H1 (cell line): Measurements from ENCODE around the gene NME7. TPM values are rescaled to one million over a fixed set of nuclear protein-coding genes. Genes with fewer than 3 reads are reported as not detected.

ENCODE experiments used
- CTCF ChIA-PET: fragments of 300-600 bp; sonication (Branson Sonifier 250); formaldehyde crosslinking; loops from one replicate; lab custom pipeline; 2021; ENCODE audit not compliant: partially characterized antibody; lab: Charles Lee
- POLR2A ChIA-PET: fragments of 300-600 bp; sonication (Branson Sonifier 250); formaldehyde crosslinking; loops from one replicate; lab custom pipeline; 2021; ENCODE audit warnings: inconsistent platforms; ENCODE audit not compliant: partially characterized antibody; lab: Charles Lee
- DNase-seq, 2 experiments: peaks; one replicate each; pipeline versions ENCODE4 v3.0.0 to v3.0.0-alpha.2; 2010 to 2022; ENCODE audit warnings: low spot score in 2 of 2, low read depth in 1 of 2, mixed read lengths in 1 of 2
- FAIRE-seq: peaks from 2 replicates; lab custom pipeline; 2011; peaks lifted over from hg19 to GRCh38; lab: Jason Lieb, UNC
- H2AFZ ChIP-seq: 2 replicates; pipeline ENCODE4 v1.8.1; 2012; ENCODE audit warnings: low read length, inconsistent platforms
- H2AK5ac ChIP-seq: 2 replicates; pipeline ENCODE4 v1.6.1; 2013; ENCODE audit warnings: low read depth, low read length
- H2BK120ac ChIP-seq: replicated peaks from 2 replicates; pipeline ENCODE3; 2013; ENCODE audit warnings: low read depth, low read length, inconsistent platforms
- H2BK12ac ChIP-seq: 2 replicates; pipeline ENCODE4 v1.6.1; 2013; ENCODE audit warnings: low read depth, low read length
- H2BK15ac ChIP-seq: 2 replicates; pipeline ENCODE4 v1.6.1; 2013; ENCODE audit warnings: low read length
- H2BK20ac ChIP-seq: 2 replicates; pipeline ENCODE4 v1.6.1; 2013; ENCODE audit warnings: low read length
- H2BK5ac ChIP-seq: 2 replicates; pipeline ENCODE4 v1.6.1; 2013; ENCODE audit warnings: low read depth, low read length
- H3K14ac ChIP-seq: 2 replicates; pipeline ENCODE4 v1.6.1; 2013; ENCODE audit warnings: inconsistent platforms; ENCODE audit not compliant: insufficient read length
- H3K18ac ChIP-seq: 2 replicates; pipeline ENCODE4 v1.6.1; 2013; ENCODE audit warnings: low read length; ENCODE audit errors: extremely low read depth
- H3K23ac ChIP-seq: 2 replicates; pipeline ENCODE4 v1.6.1; 2013; ENCODE audit warnings: inconsistent platforms; ENCODE audit not compliant: insufficient read length
- H3K23me2 ChIP-seq: 2 replicates; pipeline ENCODE4 v1.6.1; 2013; ENCODE audit warnings: low read depth, low read length
- H3K27ac ChIP-seq: 2 replicates; pipeline ENCODE4 v1.6.1; 2011; ENCODE audit warnings: low read depth, low read length, inconsistent platforms
- H3K27me3 ChIP-seq, 4 experiments: replicated peaks in 1 of 4; 1 replicate in 1 of 4; 2 replicates in 3 of 4; pipeline versions ENCODE4 v1.6.1 to v1.8.1; 2011 to 2013; ENCODE audit warnings: low read length in 3 of 4, mild to moderate bottlenecking in 3 of 4, inconsistent platforms in 2 of 4, mixed read lengths in 2 of 4, moderate library complexity in 1 of 4; ENCODE audit not compliant: control insufficient read depth in 3 of 4, insufficient read depth in 3 of 4; ENCODE audit errors: extremely low read depth in 1 of 4
- H3K36me3 ChIP-seq, 4 experiments: 2 replicates each; pipeline versions ENCODE4 v1.6.1 to v1.8.1; 2011 to 2013; ENCODE audit warnings: mild to moderate bottlenecking in 4 of 4, low read length in 3 of 4, moderate library complexity in 2 of 4, control low read depth in 1 of 4, inconsistent platforms in 1 of 4; ENCODE audit not compliant: insufficient read depth in 4 of 4, control insufficient read depth in 2 of 4
- H3K4ac ChIP-seq: replicated peaks from 2 replicates; pipeline ENCODE3; 2013; ENCODE audit warnings: low read length, low read depth, mixed read lengths, inconsistent platforms; ENCODE audit not compliant: insufficient read length
- H3K4me1 ChIP-seq, 4 experiments: replicated peaks in 1 of 4; 1 replicate in 1 of 4; 2 replicates in 3 of 4; pipeline versions ENCODE4 v1.6.1 to v1.8.1; 2011 to 2013; ENCODE audit warnings: low read length in 3 of 4, inconsistent platforms in 2 of 4, mixed read lengths in 1 of 4; ENCODE audit not compliant: insufficient read depth in 4 of 4, control insufficient read depth in 3 of 4
- H3K4me2 ChIP-seq, 2 experiments: 2 replicates each; pipeline versions ENCODE4 v1.6.1 to v1.8.1; 2011 to 2013; ENCODE audit warnings: low read depth in 2 of 2, low read length in 2 of 2, control low read depth in 1 of 2, inconsistent platforms in 1 of 2, mild to moderate bottlenecking in 1 of 2; ENCODE audit not compliant: insufficient read depth in 1 of 2
- H3K4me3 ChIP-seq, 4 experiments: fragments of 200-600, 300-600 bp in 1 of 4; sonication (generic), shearing (Covaris generic), sonication (Bioruptor Twin) in 1 of 4; 2 replicates each; pipeline versions ENCODE4 v1.5.1 to v1.8.1; 2011 to 2016; ENCODE audit warnings: low read length in 4 of 4, low read depth in 3 of 4, control low read depth in 2 of 4, inconsistent platforms in 2 of 4, mild to moderate bottlenecking in 2 of 4, mixed read lengths in 1 of 4, moderate library complexity in 1 of 4; ENCODE audit not compliant: insufficient read depth in 2 of 4; ENCODE audit errors: extremely low read depth in 1 of 4
- H3K56ac ChIP-seq: replicated peaks from 2 replicates; pipeline ENCODE3; 2013; ENCODE audit warnings: low read depth, mild to moderate bottlenecking, mixed read lengths, low read length, inconsistent platforms; ENCODE audit not compliant: insufficient read length
- H3K79me1 ChIP-seq: 2 replicates; pipeline ENCODE4 v1.6.1; 2013; ENCODE audit warnings: low read depth, low read length, control low read depth
- H3K79me2 ChIP-seq, 2 experiments: 2 replicates each; pipeline versions ENCODE4 v1.6.1 to v1.8.1; 2012 to 2013; ENCODE audit warnings: low read length in 2 of 2, mild to moderate bottlenecking in 2 of 2, inconsistent platforms in 1 of 2; ENCODE audit not compliant: insufficient read depth in 2 of 2, control insufficient read depth in 1 of 2
- H3K9ac ChIP-seq, 4 experiments: replicated peaks in 1 of 4; 1 replicate in 1 of 4; 2 replicates in 3 of 4; pipeline versions ENCODE4 v1.6.1 to v1.8.1; 2011 to 2013; ENCODE audit warnings: low read depth in 3 of 4, low read length in 3 of 4, control low read depth in 2 of 4, mild to moderate bottlenecking in 2 of 4, moderate library complexity in 2 of 4, inconsistent platforms in 1 of 4; ENCODE audit errors: extremely low read depth in 1 of 4
- H3K9me3 ChIP-seq, 2 experiments: 2 replicates each; pipeline versions ENCODE4 v1.6.1 to v1.8.1; 2012 to 2013; ENCODE audit warnings: mild to moderate bottlenecking in 2 of 2, moderate library complexity in 2 of 2, control low read depth in 1 of 2, inconsistent platforms in 1 of 2, low read depth in 1 of 2, low read length in 1 of 2, mixed read lengths in 1 of 2; ENCODE audit not compliant: insufficient read depth in 2 of 2
- H4K20me1 ChIP-seq, 2 experiments: replicated peaks in 1 of 2; 2 replicates each; pipeline versions ENCODE3 to v1.8.1; 2011 to 2013; ENCODE audit warnings: inconsistent platforms in 2 of 2, low read length in 2 of 2, mild to moderate bottlenecking in 1 of 2; ENCODE audit not compliant: insufficient read depth in 2 of 2, control insufficient read depth in 1 of 2
- H4K5ac ChIP-seq: 2 replicates; pipeline ENCODE4 v1.6.1; 2013; ENCODE audit warnings: low read length, low read depth, mixed read lengths, inconsistent platforms; ENCODE audit not compliant: insufficient read length
- H4K8ac ChIP-seq: 2 replicates; pipeline ENCODE4 v1.8.0; 2013; ENCODE audit warnings: mild to moderate bottlenecking, moderate library complexity, low read length, inconsistent platforms; ENCODE audit not compliant: insufficient read depth; ENCODE audit errors: extremely low read depth
- H4K91ac ChIP-seq: replicated peaks from 2 replicates; pipeline ENCODE3; 2013; ENCODE audit warnings: low read length, mixed read lengths, inconsistent platforms; ENCODE audit not compliant: insufficient read length
- BRCA1 ChIP-seq: IDR thresholded peaks from 2 replicates; pipeline ENCODE4 v1.6.1; 2012; ENCODE audit warnings: low read depth, low read length, improper control_type of control experiment
- CTBP2 ChIP-seq: IDR thresholded peaks from 2 replicates; pipeline ENCODE4 v1.7.0; 2011; ENCODE audit warnings: borderline replicate concordance, mild to moderate bottlenecking, moderate library complexity, mixed read lengths, low read length; ENCODE audit not compliant: insufficient read depth, insufficient read length
- GTF2F1 ChIP-seq: IDR thresholded peaks from 2 replicates; pipeline ENCODE4 v1.6.1; 2012; ENCODE audit warnings: low read depth, low read length, improper control_type of control experiment, borderline replicate concordance
- HDAC2 ChIP-seq, 2 experiments: fragments of 300-600 bp in 1 of 2; sonication (generic) in 1 of 2; IDR thresholded peaks; 2 replicates each; pipeline ENCODE4 v1.6.1; 2011 to 2012; ENCODE audit warnings: low read depth in 2 of 2, low read length in 2 of 2, mild to moderate bottlenecking in 2 of 2, moderate library complexity in 2 of 2, borderline replicate concordance in 1 of 2, inconsistent platforms in 1 of 2
- KDM1A ChIP-seq: fragments of 200-600, 300-600 bp; sonication (generic); IDR thresholded peaks from 2 replicates; pipeline ENCODE4 v1.7.1; 2016; ENCODE audit warnings: mild to moderate bottlenecking, low read length, borderline replicate concordance
- KDM4A ChIP-seq: IDR thresholded peaks from one replicate; pipeline ENCODE4 v1.7.1; 2012; ENCODE audit warnings: low read depth, mild to moderate bottlenecking, moderate library complexity, low read length, inconsistent platforms; ENCODE audit not compliant: severe bottlenecking
- MAFK ChIP-seq: IDR thresholded peaks from 2 replicates; pipeline ENCODE4 v1.6.1; 2012; ENCODE audit warnings: low read depth, mild to moderate bottlenecking, improper control_type of control experiment, low read length
- NANOG ChIP-seq: IDR thresholded peaks from 2 replicates; pipeline ENCODE4 v1.6.1; 2011; ENCODE audit warnings: low read length, low read depth, mild to moderate bottlenecking, inconsistent platforms; ENCODE audit not compliant: insufficient read depth, poor library complexity, severe bottlenecking
- POU5F1 ChIP-seq: IDR thresholded peaks from 2 replicates; pipeline ENCODE4 v1.6.1; 2011; ENCODE audit warnings: low read depth, mild to moderate bottlenecking, low read length, moderate library complexity
- SAP30 ChIP-seq: fragments of 300-600 bp; sonication (generic); IDR thresholded peaks from 2 replicates; pipeline ENCODE4 v1.7.1; 2012; ENCODE audit warnings: low read length, moderate library complexity, mild to moderate bottlenecking, inconsistent platforms; ENCODE audit not compliant: insufficient read depth, insufficient replicate concordance
- SIX5 ChIP-seq: IDR thresholded peaks from 2 replicates; pipeline ENCODE4 v1.6.1; 2011; ENCODE audit warnings: mild to moderate bottlenecking, low read depth, low read length
- TAF7 ChIP-seq: optimal IDR thresholded peaks from 2 replicates; pipeline ENCODE3; 2011; ENCODE audit warnings: low read depth, mild to moderate bottlenecking, inconsistent platforms, low read length, moderate library complexity, borderline replicate concordance
- WGBS, 2 experiments: shearing (Covaris generic) in 1 of 2; methylation state at CpG; one replicate each; pipeline versions ENCODE4 v1.1.6 to v1.1.7; 2013 to 2015; ENCODE audit warnings: low lambda C conversion rate in 2 of 2, mixed read lengths in 2 of 2, inconsistent platforms in 1 of 2, low coverage in 1 of 2, missing lambda C conversion rate in 1 of 2; ENCODE audit not compliant: insufficient replicate concordance in 2 of 2, insufficient coverage in 1 of 2, insufficient read length in 1 of 2; ENCODE audit errors: extremely low coverage in 1 of 2, missing lambda C conversion rate in 1 of 2; 5-methylcytosine and 5-hydroxymethylcytosine counted together
- polyA plus RNA-seq, 7 experiments: library from polyadenylated mRNA; depleted of rRNA in 3 of 7; stranded (reverse) in 5 of 7; unstranded in 2 of 7; fragments of >200 nt in 5 of 7; fragments of 200-250 nt in 2 of 7; gene quantifications; 1 replicate in 5 of 7; 2 replicates in 1 of 7; 4 replicates in 1 of 7; pipeline versions ENCODE4 v1.2.1 to v1.2.3, GENCODE V29; 2011 to 2013; ENCODE audit warnings: missing spikeins in 2 of 7, mixed read lengths in 2 of 7
- total RNA-seq: library from RNA; stranded (reverse); fragmentation: NEBNext Ultra II Directional; extraction: Animal tissue kit (Norgen Biotek cat#: 25700); gene quantifications from 2 replicates; pipeline ENCODE4 v1.2.1, GENCODE V29; 2021
- TF ChIP-seq, protein P1 (sequence below): IDR thresholded peaks from 2 replicates; pipeline ENCODE4 v1.6.1; 2012; ENCODE audit warnings: inconsistent platforms

The NME7 gene
- total and polyA plus RNA-seq, 2 of the 8 experiments (the other 6 are each of a cell fraction or from before 2014, with no cell fraction given) = 11.6 to 28.5 TPM

DNA sequence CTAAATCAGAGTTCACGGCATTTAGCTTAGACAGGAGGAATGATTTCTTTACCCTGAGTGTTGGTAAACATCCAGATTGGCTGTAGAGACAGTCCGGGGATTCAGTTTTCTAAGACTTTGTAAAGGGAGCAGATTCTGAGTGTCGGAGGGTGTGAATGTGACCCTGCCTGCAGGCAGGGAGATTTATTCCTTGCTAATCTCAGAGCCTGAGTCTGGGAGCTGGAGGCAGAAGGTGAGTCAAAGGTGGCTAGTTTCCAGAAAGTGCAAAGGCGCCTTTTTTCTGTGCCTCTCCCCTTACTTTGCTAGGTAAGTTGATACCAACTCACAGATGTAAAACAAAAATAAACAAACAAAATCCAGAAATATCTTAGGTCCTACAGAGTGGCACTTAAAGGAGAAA is 249.4 kb downstream of the NME7 start:
- Histone ChIP-seq H3K36me3 (peaks cover 2 to 22% (median 10%) of the 10 kb centered on the region in 4 experiments; a peak in 4 of 8 replicates), H3K4me2 (no peak overlapping the region), H2BK20ac (no peak overlapping the region), H3K14ac (no peak overlapping the region), H3K27me3 (no peaks in the 10 kb centered on the region), H4K20me1 (peaks cover 3 to 8% of the 10 kb centered on the region in 2 experiments), H3K79me1 (peaks cover 7% of the 10 kb centered on the region; the same call in 1 of the 2 replicates), H3K23me2 (peaks cover 2% of the 10 kb centered on the region; the same call in 1 of the 2 replicates), H3K27ac (no peak overlapping the region), H3K4ac (no peak overlapping the region), H4K5ac (no peak overlapping the region), H3K4me1 (peaks cover 3 to 8% (median 5%) of the 10 kb centered on the region in 4 experiments), H4K91ac (no peak overlapping the region), H2BK15ac (no peak overlapping the region), H3K4me3 (no peak overlapping the region), H3K56ac (no peak overlapping the region), H3K18ac (no peak overlapping the region), H2BK120ac (no peak overlapping the region), H3K23ac (no peak overlapping the region), H4K8ac (no peak overlapping the region), H2BK12ac (no peak overlapping the region), H3K9ac (no peak overlapping the region), H2AK5ac (no peak overlapping the region), H3K79me2 (peaks cover 0 to 65% of the 10 kb centered on the region in 2 experiments; a peak in 2 of 4 replicates), H3K9me3 (no peaks in the 10 kb centered on the region), H2BK5ac (no peak overlapping the region), H2AFZ (no peak overlapping the region)
- CTCF ChIA-PET = interaction anchor here (1.5 kb wide), 1 partner anchor 15 kb away, joined by 4 read pairs; no protein-coding TSS in a partner anchor
- DNase-seq = no peak
- POLR2A ChIA-PET = no interaction called here
- no peak for FAIRE-seq
- WGBS, 2 experiments = 88% methylated on average over 4 of the region's 4 CpGs; no CpG with 5 or more reads in 1 of the 2 experiments
- TF ChIP-seq BRCA1 (no peak), HDAC2 (IDR thresholded peaks at IDR 0.05; ENCODE audit: borderline replicate concordance in 1 of 2, low read depth in 2 of 2, low read length in 2 of 2) (no peak), NANOG (no peak), TAF7 (no peak), SAP30 (no peak), GTF2F1 (no peak), POU5F1 (no peak), SIX5 (no peak), MAFK (no peak), CTBP2 (no peak), KDM4A (no peak), KDM1A (no peak)
- TF ChIP-seq, protein P1, sequence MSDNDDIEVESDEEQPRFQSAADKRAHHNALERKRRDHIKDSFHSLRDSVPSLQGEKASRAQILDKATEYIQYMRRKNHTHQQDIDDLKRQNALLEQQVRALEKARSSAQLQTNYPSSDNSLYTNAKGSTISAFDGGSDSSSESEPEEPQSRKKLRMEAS = no peak
